CD4-positive, alpha-beta T cell (primary cell): Measurements from ENCODE around the gene PAIP1. TPM values are rescaled to one million over a fixed set of nuclear protein-coding genes. Genes with fewer than 3 reads are reported as not detected.

Experiments used
- ATAC-seq: fragments of 200-7000 bp; cut with Tn5 transposase; one replicate; pipeline ENCODE4 v1.10.0; 2022; ENCODE audit warnings: mild to moderate bottlenecking; ENCODE audit not compliant: poor library complexity
- CTCF ChIA-PET: fragments of 350-600 bp; sonication (Branson Sonifier 250); formaldehyde crosslinking; loops from one replicate; lab custom pipeline; 2021; ENCODE audit warnings: antibody characterized with exemption, inconsistent platforms; lab: Charles Lee
- POLR2A ChIA-PET: fragments of 350-600 bp; sonication (Branson Sonifier 250); formaldehyde crosslinking; loops from one replicate; lab custom pipeline; 2021; ENCODE audit warnings: antibody characterized with exemption, inconsistent platforms; lab: Charles Lee
- DNase-seq, 14 experiments: peaks; one replicate each; pipeline ENCODE4 v3.0.0-alpha.2; 2013 to 2020; ENCODE audit warnings: mixed read lengths in 2 of 14
- H3K27ac ChIP-seq, 2 donors: one replicate each; pipeline versions ENCODE4 v1.5.1 to v1.7.0; 2013; ENCODE audit warnings: low read length in 2 of 2, low read depth in 1 of 2, mild to moderate bottlenecking in 1 of 2
- H3K27me3 ChIP-seq, 2 experiments: 1 replicate in 1 of 2; 2 replicates in 1 of 2; pipeline versions ENCODE4 v1.6.1 to v1.7.0; 2013; ENCODE audit warnings: low read length in 2 of 2, control low read depth in 1 of 2, mild to moderate bottlenecking in 1 of 2, moderate library complexity in 1 of 2; ENCODE audit not compliant: insufficient read depth in 2 of 2, control insufficient read depth in 1 of 2
- H3K36me3 ChIP-seq: one replicate; pipeline ENCODE4 v1.6.1; 2013; ENCODE audit warnings: low read length, control low read depth; ENCODE audit not compliant: insufficient read depth
- H3K4me1 ChIP-seq: one replicate; pipeline ENCODE4 v1.6.1; 2013; ENCODE audit warnings: low read length, control low read depth; ENCODE audit not compliant: insufficient read depth
- H3K4me3 ChIP-seq: one replicate; pipeline ENCODE4 v1.5.1; 2013; ENCODE audit warnings: mild to moderate bottlenecking, low read length, moderate library complexity
- H3K9me3 ChIP-seq, 2 experiments: 1 replicate in 1 of 2; 2 replicates in 1 of 2; pipeline versions ENCODE4 v1.6.1 to v1.7.0; 2013; ENCODE audit warnings: low read length in 2 of 2, mild to moderate bottlenecking in 2 of 2, control low read depth in 1 of 2, moderate library complexity in 1 of 2; ENCODE audit not compliant: control insufficient read depth in 1 of 2, insufficient read depth in 1 of 2
- H3K27ac Mint-ChIP-seq: one replicate; pipeline ENCODE4 v1.8.0; 2020; ENCODE audit warnings: mixed read lengths
- H3K27me3 Mint-ChIP-seq: one replicate; pipeline ENCODE4 v1.8.0; 2021; ENCODE audit warnings: mixed read lengths
- H3K36me3 Mint-ChIP-seq: one replicate; pipeline ENCODE4 v1.8.0; 2021; ENCODE audit warnings: low read depth, mixed read lengths
- H3K4me1 Mint-ChIP-seq: one replicate; pipeline ENCODE4 v1.8.0; 2021; ENCODE audit warnings: low read depth, mixed read lengths
- H3K4me3 Mint-ChIP-seq: one replicate; pipeline ENCODE4 v1.8.0; 2020; ENCODE audit warnings: mild to moderate bottlenecking, mixed read lengths
- H3K9me3 Mint-ChIP-seq: one replicate; pipeline ENCODE4 v1.8.0; 2020; ENCODE audit warnings: mixed read lengths
- CTCF ChIP-seq: fragments of 200-600 bp; IDR thresholded peaks from one replicate; pipeline ENCODE4 v1.8.0; 2022; ENCODE audit warnings: antibody characterized with exemption, mild to moderate bottlenecking
- intact Hi-C, 2 experiments: fragments of 100-400 bp; cut with DNase I in 1 of 2; cut with micrococcal nuclease in 1 of 2; formaldehyde crosslinking; loops; one replicate each; pipeline versions ENCODE4 v1.15.1 to v1.9.0; 2023 to 2025; cut with DNase I, micrococcal nuclease
- total RNA-seq, 174 experiments: library from RNA in 2 of 174; stranded (reverse) in 2 of 174; gene quantifications; one replicate each; pipeline ENCODE4 v1.2.3 and lab custom pipeline; 2021 to 2026

Gene PAIP1
- total RNA-seq, 2 experiments from 2014 or later = 33.9 to 35.1 TPM

DNA sequence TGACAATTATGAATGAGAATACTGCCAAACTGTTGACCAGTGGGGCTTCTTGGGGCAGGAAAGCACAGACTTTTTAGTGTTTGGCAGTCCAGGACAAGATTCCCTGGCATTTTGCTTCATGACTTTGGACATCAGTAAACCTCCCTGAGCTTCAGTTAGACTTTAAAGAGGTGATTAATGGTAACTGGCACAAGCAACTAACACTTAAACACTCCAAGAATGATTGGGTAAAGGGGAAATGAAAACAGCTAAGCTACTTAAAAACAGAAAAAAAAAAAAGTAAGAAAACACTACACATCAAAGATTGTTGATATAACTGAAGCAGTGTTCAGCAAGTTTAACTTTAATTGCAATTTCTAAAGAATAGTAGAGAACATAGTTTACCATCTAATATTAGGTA is 13.4 kb downstream of the PAIP1 start:
- peak overlapping the region; percentile 24 for H3K27ac Mint-ChIP-seq
- no peaks in the 10 kb centered on the region for H3K27me3 Mint-ChIP-seq
- H3K9me3 Mint-ChIP-seq = no peaks in the 10 kb centered on the region
- H3K4me1 Mint-ChIP-seq = peaks cover 23% of the 10 kb centered on the region
- CTCF ChIA-PET = no interaction called here
- DNase-seq (no peak), ATAC-seq (no peak)
- Histone ChIP-seq H3K27me3 (no peaks in the 10 kb centered on the region), H3K9me3 (no peaks in the 10 kb centered on the region), H3K27ac (no peak overlapping the region), H3K36me3 (peaks cover 90% of the 10 kb centered on the region), H3K4me3 (no peak overlapping the region), H3K4me1 (no peaks in the 10 kb centered on the region)
- no peak overlapping the region for H3K4me3 Mint-ChIP-seq
- H3K36me3 Mint-ChIP-seq = peaks cover 83% of the 10 kb centered on the region
- no peak for TF ChIP-seq CTCF
- intact Hi-C loops = no loop called here
- POLR2A ChIA-PET = interaction anchor here (2.1 kb wide), 1 partner anchor 59 kb away, joined by 7 read pairs; the partner anchor contains the start of gene TMEM267

- H3K4me1 Mint-ChIP-seq = peaks cover 19% of the 10 kb centered on the region
- no peaks in the 10 kb centered on the region for H3K9me3 ChIP-seq
- H3K27ac ChIP-seq = no peak overlapping the region
- no peak for DNase-seq
- no peaks in the 10 kb centered on the region for H3K27me3 Mint-ChIP-seq
- no peak overlapping the region for H3K4me3 ChIP-seq
- intact Hi-C loops = no loop called here
- peaks cover 93% of the 10 kb centered on the region for H3K36me3 ChIP-seq
- TF ChIP-seq CTCF = no peak
- no peaks in the 10 kb centered on the region for H3K4me1 ChIP-seq
- no peaks in the 10 kb centered on the region for H3K9me3 Mint-ChIP-seq
- ATAC-seq = no peak
- H3K27ac Mint-ChIP-seq = no peak overlapping the region
- H3K36me3 Mint-ChIP-seq = peaks cover 81% of the 10 kb centered on the region
- POLR2A ChIA-PET = interaction anchor here (0.7 to 1.7 kb wide), 2 partner anchors 57 to 1639 kb away, joined by 3 to 7 read pairs; partner anchors contain the start of gene TMEM267
- H3K4me3 Mint-ChIP-seq = no peak overlapping the region
- CTCF ChIA-PET = interaction anchor here (0.8 kb wide), 1 partner anchor 55 kb away, joined by 4 read pairs; no protein-coding TSS in a partner anchor
- H3K27me3 ChIP-seq = no peaks in the 10 kb centered on the region
These were observed 16.1 kb downstream of the PAIP1 start for GRCh38 chr5:43540746-43541145.

DNA sequence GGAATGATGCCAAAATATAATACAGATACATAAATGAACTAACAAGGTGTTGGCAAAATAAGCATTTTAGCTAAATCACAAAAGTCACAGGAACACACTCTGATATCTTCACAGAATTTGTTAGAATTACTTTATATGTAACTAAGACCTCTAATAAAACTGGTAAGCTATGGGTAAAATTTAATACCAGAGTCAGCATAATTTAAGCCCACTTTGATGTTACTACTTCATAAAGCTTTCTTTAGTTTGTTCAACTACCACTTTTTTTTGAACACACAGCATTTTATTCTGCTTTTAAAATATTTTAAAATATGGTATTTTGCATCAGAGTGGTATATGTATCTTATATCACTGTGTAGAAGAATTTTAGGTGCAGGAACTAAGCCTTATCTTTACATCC is 19.9 kb downstream of the PAIP1 start:
- Mint-ChIP-seq H3K27me3 (no peaks in the 10 kb centered on the region), H3K27ac (no peak overlapping the region), H3K36me3 (peaks cover 87% of the 10 kb centered on the region), H3K4me3 (no peak overlapping the region), H3K4me1 (peaks cover 21% of the 10 kb centered on the region), H3K9me3 (no peaks in the 10 kb centered on the region)
- DNase-seq = no peak
- intact Hi-C loops = no loop called here
- H3K4me1 ChIP-seq = no peaks in the 10 kb centered on the region
- H3K27me3 ChIP-seq = no peaks in the 10 kb centered on the region
- POLR2A ChIA-PET = no interaction called here
- H3K36me3 ChIP-seq = peaks cover 94% of the 10 kb centered on the region
- no peak overlapping the region for H3K4me3 ChIP-seq
- no peak overlapping the region for H3K27ac ChIP-seq
- CTCF ChIA-PET = no interaction called here
- TF ChIP-seq CTCF = no peak
- no peak for ATAC-seq
- no peaks in the 10 kb centered on the region for H3K9me3 ChIP-seq
